Measurements from ENCODE around the gene LRRC32. TPM values are rescaled to one million over a fixed set of nuclear protein-coding genes. Genes with fewer than 3 reads are reported as not detected.

Gene LRRC32
- total RNA-seq, 1 experiment from 2014 or later, result not detected

- no peak for DNase-seq
- H3K9ac ChIP-seq (ENCODE audit: low read length), result no peak overlapping the region
- H3K79me2 ChIP-seq (ENCODE audit: low read length), result no peaks in the 10 kb centered on the region
- no peaks in the 10 kb centered on the region for H3K9me3 ChIP-seq (ENCODE audit: low read length)
- ChIA-PET CTCF (no interaction called here), POLR2A (ENCODE audit: unreplicated experiment) (no interaction called here)
- H3K9me2 ChIP-seq (replicated peaks; ENCODE audit: low read length), result no peaks in the 10 kb centered on the region
- H4K20me1 ChIP-seq (ENCODE audit: low read length), result no peaks in the 10 kb centered on the region
- no peak overlapping the region for H3K4me3 ChIP-seq (ENCODE audit: low read length)
- no peak overlapping the region for H3K27ac ChIP-seq (ENCODE audit: low read length)
- no peak overlapping the region for H3K4me2 ChIP-seq (ENCODE audit: low read length)
- BruUV-seq (replicated peaks), result no TSS peak
- TF ChIP-seq EZH2 (IDR thresholded peaks at IDR 0.05; ENCODE audit: low read length, unreplicated experiment), result no peak
- no peak for TF ChIP-seq CTCF (conservative IDR thresholded peaks at IDR 0.05; ENCODE audit: low read depth, low read length)
- TF ChIP-seq EZH2phosphoT487 (IDR thresholded peaks at IDR 0.05; ENCODE audit: borderline replicate concordance, low read length), result no peak
- no peak overlapping the region for H2AFZ ChIP-seq (ENCODE audit: low read length)
- H3F3A ChIP-seq (ENCODE audit: low read length, unreplicated experiment), result no peaks in the 10 kb centered on the region
- intact Hi-C loops (cut with micrococcal nuclease), result no loop called here
- ATAC-seq, result no peak
- peaks cover 3% of the 10 kb centered on the region for H3K27me3 ChIP-seq (ENCODE audit: low read length)
- no peaks in the 10 kb centered on the region for H3K36me3 ChIP-seq (ENCODE audit: low read depth, low read length)
- H3K4me1 ChIP-seq (ENCODE audit: insufficient read depth, low read length), result no peaks in the 10 kb centered on the region
Observed at GRCh38 chr11:76656050-76656531, 14.5 kb downstream of the LRRC32 start.

- TF ChIP-seq EZH2phosphoT487 (IDR thresholded peaks at IDR 0.05; ENCODE audit: borderline replicate concordance, low read length) (no peak), EZH2 (IDR thresholded peaks at IDR 0.05; ENCODE audit: low read length, unreplicated experiment) (no peak), CTCF (conservative IDR thresholded peaks at IDR 0.05; ENCODE audit: low read depth, low read length) (no peak)
- no TSS peak for BruUV-seq (replicated peaks)
- ChIA-PET CTCF (no interaction called here), POLR2A (ENCODE audit: unreplicated experiment) (no interaction called here)
- Histone ChIP-seq H2AFZ (ENCODE audit: low read length) (no peak overlapping the region), H3K9ac (ENCODE audit: low read length) (no peak overlapping the region), H3K4me1 (ENCODE audit: insufficient read depth, low read length) (no peaks in the 10 kb centered on the region), H3K27ac (ENCODE audit: low read length) (no peak overlapping the region), H3K4me2 (ENCODE audit: low read length) (no peak overlapping the region), H3F3A (ENCODE audit: low read length, unreplicated experiment) (no peaks in the 10 kb centered on the region), H3K9me3 (ENCODE audit: low read length) (no peaks in the 10 kb centered on the region), H3K4me3 (ENCODE audit: low read length) (no peak overlapping the region), H3K36me3 (ENCODE audit: low read depth, low read length) (no peaks in the 10 kb centered on the region), H3K27me3 (ENCODE audit: low read length) (peaks cover 5% of the 10 kb centered on the region), H4K20me1 (ENCODE audit: low read length) (no peaks in the 10 kb centered on the region), H3K9me2 (replicated peaks; ENCODE audit: low read length) (no peaks in the 10 kb centered on the region), H3K79me2 (ENCODE audit: low read length) (no peaks in the 10 kb centered on the region)
- intact Hi-C loops (cut with micrococcal nuclease), result no loop called here
- DNase-seq (no peak), ATAC-seq (no peak)
Observed at GRCh38 chr11:76655501-76656049, 15.0 kb downstream of the LRRC32 start.

GRCh38 chr11:76654980-76655379 is 15.6 kb downstream of the LRRC32 start:
- Histone ChIP-seq H3K9ac (ENCODE audit: low read length) (no peak overlapping the region), H3K27me3 (ENCODE audit: low read length) (peaks cover 8% of the 10 kb centered on the region), H3F3A (ENCODE audit: low read length, unreplicated experiment) (no peaks in the 10 kb centered on the region), H3K9me3 (ENCODE audit: low read length) (no peaks in the 10 kb centered on the region), H3K4me3 (ENCODE audit: low read length) (no peak overlapping the region), H3K9me2 (replicated peaks; ENCODE audit: low read length) (no peaks in the 10 kb centered on the region), H2AFZ (ENCODE audit: low read length) (no peak overlapping the region), H4K20me1 (ENCODE audit: low read length) (no peaks in the 10 kb centered on the region), H3K79me2 (ENCODE audit: low read length) (no peaks in the 10 kb centered on the region), H3K27ac (ENCODE audit: low read length) (no peak overlapping the region), H3K4me2 (ENCODE audit: low read length) (no peak overlapping the region), H3K36me3 (ENCODE audit: low read depth, low read length) (no peaks in the 10 kb centered on the region), H3K4me1 (ENCODE audit: insufficient read depth, low read length) (no peaks in the 10 kb centered on the region)
- ChIA-PET CTCF (no interaction called here), POLR2A (ENCODE audit: unreplicated experiment) (no interaction called here)
- no peak for TF ChIP-seq CTCF (conservative IDR thresholded peaks at IDR 0.05; ENCODE audit: low read depth, low read length)
- no peak for TF ChIP-seq EZH2phosphoT487 (IDR thresholded peaks at IDR 0.05; ENCODE audit: borderline replicate concordance, low read length)
- DNase-seq (no peak), ATAC-seq (no peak)
- BruUV-seq (replicated peaks), result no TSS peak
- intact Hi-C loops (cut with micrococcal nuclease), result no loop called here

Measured in PC-3 (cell line).